SK-N-SH (cell line): Measurements from ENCODE around the gene PCDH1. TPM values are rescaled to one million over a fixed set of nuclear protein-coding genes. Genes with fewer than 3 reads are reported as not detected.

ENCODE experiments used
- CTCF ChIA-PET: fragments of 300-600, 350-600 bp; formaldehyde crosslinking; extraction: SDS; loops from one replicate; lab custom pipeline; 2021; lab: Yijun Ruan, JAX
- POLR2A ChIA-PET: fragments of 350-600 bp; sonication (Branson Sonifier 250); formaldehyde crosslinking; extraction: SDS; loops from one replicate; lab custom pipeline; 2020; ENCODE audit warnings: antibody characterized with exemption, inconsistent platforms; lab: Yijun Ruan, JAX
- DNase-seq: peaks from one replicate; pipeline ENCODE4 v3.0.0; 2012
- H2AFZ ChIP-seq: fragments of 200-600 bp; sonication (generic); 2 replicates; pipeline ENCODE4 v1.8.1; 2016; ENCODE audit warnings: antibody characterized with exemption, mild to moderate bottlenecking, low read depth
- H3F3A ChIP-seq: fragments of 200-600 bp; sonication (generic); replicated peaks from 2 replicates; pipeline ENCODE3; 2016; ENCODE audit warnings: antibody characterized with exemption, mild to moderate bottlenecking; ENCODE audit not compliant: insufficient read depth
- H3K27ac ChIP-seq, 2 experiments: fragments of 200-500 bp in 1 of 2; fragments of 200-600 bp in 1 of 2; sonication (Bioruptor generic) in 1 of 2; sonication (generic), shearing (Covaris generic) in 1 of 2; 2 replicates each; pipeline versions ENCODE4 v1.5.1 to v1.6.1; 2014 to 2016; ENCODE audit warnings: low read depth in 2 of 2, inconsistent platforms in 1 of 2, low read length in 1 of 2, mild to moderate bottlenecking in 1 of 2, mixed read lengths in 1 of 2
- H3K27me3 ChIP-seq: fragments of 200-600 bp; sonication (generic), shearing (Covaris generic); 2 replicates; pipeline ENCODE4 v1.6.1; 2016; ENCODE audit warnings: mixed run types; ENCODE audit not compliant: insufficient read depth
- H3K36me3 ChIP-seq, 2 experiments: fragments of 200-500 bp in 1 of 2; fragments of 200-600 bp in 1 of 2; sonication (Bioruptor generic) in 1 of 2; sonication (generic) in 1 of 2; replicated peaks in 1 of 2; 2 replicates each; pipeline versions ENCODE3 to v1.5.1; 2014 to 2016; ENCODE audit warnings: low read length in 1 of 2, mild to moderate bottlenecking in 1 of 2; ENCODE audit not compliant: insufficient read depth in 2 of 2, control insufficient read depth in 1 of 2
- H3K4me1 ChIP-seq, 2 experiments: fragments of 200-500 bp in 1 of 2; fragments of 200-600 bp in 1 of 2; sonication (Bioruptor generic) in 1 of 2; sonication (generic), shearing (Covaris generic) in 1 of 2; 2 replicates each; pipeline versions ENCODE4 v1.5.1 to v1.6.1; 2014 to 2016; ENCODE audit warnings: low read depth in 1 of 2, low read length in 1 of 2, mixed run types in 1 of 2; ENCODE audit not compliant: insufficient read depth in 2 of 2, control insufficient read depth in 1 of 2
- H3K4me2 ChIP-seq: fragments of 200-600 bp; sonication (generic), shearing (Covaris generic); 2 replicates; pipeline ENCODE4 v1.6.1; 2017; ENCODE audit warnings: mixed run types
- H3K4me3 ChIP-seq, 2 experiments: fragments of 200-500 bp in 1 of 2; fragments of 200-600 bp in 1 of 2; sonication (Bioruptor generic) in 1 of 2; sonication (generic), shearing (Covaris generic) in 1 of 2; 2 replicates each; pipeline versions ENCODE4 v1.5.1 to v1.8.1; 2014 to 2016; ENCODE audit warnings: low read depth in 2 of 2, inconsistent platforms in 1 of 2, low read length in 1 of 2, mild to moderate bottlenecking in 1 of 2, mixed read lengths in 1 of 2, moderate library complexity in 1 of 2
- H3K79me2 ChIP-seq: fragments of 200-600 bp; sonication (generic); 2 replicates; pipeline ENCODE4 v1.8.1; 2017; ENCODE audit warnings: mild to moderate bottlenecking; ENCODE audit not compliant: insufficient read depth
- H3K9ac ChIP-seq: fragments of 200-600 bp; sonication (generic); 2 replicates; pipeline ENCODE4 v1.6.1; 2017; ENCODE audit warnings: mixed run types
- H3K9me2 ChIP-seq: fragments of 200-600 bp; sonication (generic); 2 replicates; pipeline ENCODE4 v1.6.1; 2017; ENCODE audit warnings: mixed run types
- H3K9me3 ChIP-seq: fragments of 200-600 bp; sonication (generic); 2 replicates; pipeline ENCODE4 v1.6.1; 2017; ENCODE audit warnings: mixed run types, mild to moderate bottlenecking, moderate library complexity
- H4K20me1 ChIP-seq: fragments of 200-600 bp; sonication (generic); 2 replicates; pipeline ENCODE4 v1.6.1; 2017; ENCODE audit warnings: mild to moderate bottlenecking, mixed run types; ENCODE audit not compliant: insufficient read depth
- ELF1 ChIP-seq: IDR thresholded peaks from 2 replicates; pipeline ENCODE4 v1.4.0; 2012
- FOSL2 ChIP-seq: IDR thresholded peaks from 2 replicates; pipeline ENCODE4 v1.4.0; 2012; ENCODE audit warnings: low read depth, mild to moderate bottlenecking, moderate library complexity, borderline replicate concordance
- FOXJ3 ChIP-seq: sonication (generic); formaldehyde crosslinking; IDR thresholded peaks from 2 replicates; pipeline ENCODE4 v1.5.1; 2020; ENCODE audit warnings: mild to moderate bottlenecking, missing genetic modification reagents
- FOXM1 ChIP-seq: IDR thresholded peaks from 2 replicates; pipeline ENCODE4 v1.4.0; 2012; ENCODE audit warnings: low read depth, mild to moderate bottlenecking
- GABPA ChIP-seq: IDR thresholded peaks from 2 replicates; pipeline ENCODE4 v1.4.0; 2012; ENCODE audit warnings: low read depth, mild to moderate bottlenecking
- IRF3 ChIP-seq: fragments of 150-350 bp; IDR thresholded peaks from 2 replicates; pipeline ENCODE4 v1.6.1; 2016; ENCODE audit warnings: mild to moderate bottlenecking, low read depth, low read length
- JUND ChIP-seq: IDR thresholded peaks from 2 replicates; pipeline ENCODE4 v1.4.0; 2012
- MEF2A ChIP-seq: IDR thresholded peaks from 2 replicates; pipeline ENCODE4 v1.4.0; 2012; ENCODE audit warnings: low read depth, borderline replicate concordance
- MXI1 ChIP-seq: IDR thresholded peaks from 2 replicates; pipeline ENCODE4 v1.6.1; 2012; ENCODE audit warnings: mild to moderate bottlenecking, low read depth, low read length, improper control_type of control experiment
- NRF1 ChIP-seq: IDR thresholded peaks from 2 replicates; pipeline ENCODE4 v1.6.1; 2012; ENCODE audit warnings: low read depth, mild to moderate bottlenecking, low read length
- RAD21 ChIP-seq: IDR thresholded peaks from 2 replicates; pipeline ENCODE4 v1.6.1; 2012; ENCODE audit warnings: mild to moderate bottlenecking, low read length
- RCOR1 ChIP-seq: fragments of 150-350 bp; IDR thresholded peaks from 2 replicates; pipeline ENCODE4 v1.6.1; 2017; ENCODE audit warnings: antibody characterized with exemption, low read length
- RXRA ChIP-seq: IDR thresholded peaks from 2 replicates; pipeline ENCODE4 v1.4.0; 2012; ENCODE audit warnings: low read depth, mild to moderate bottlenecking, borderline replicate concordance
- SIN3A ChIP-seq: IDR thresholded peaks from 2 replicates; pipeline ENCODE4 v1.6.1; 2012; ENCODE audit warnings: low read depth, mild to moderate bottlenecking, low read length, moderate library complexity, borderline replicate concordance
- USF1 ChIP-seq: IDR thresholded peaks from 2 replicates; pipeline ENCODE4 v1.4.0; 2012; ENCODE audit warnings: low read depth, borderline replicate concordance
- USF2 ChIP-seq: fragments of 150-350 bp; IDR thresholded peaks from 2 replicates; pipeline ENCODE4 v1.6.1; 2017; ENCODE audit warnings: antibody characterized with exemption, low read length, low read depth, borderline replicate concordance
- YY1 ChIP-seq: IDR thresholded peaks from 2 replicates; pipeline ENCODE4 v1.4.0; 2012; ENCODE audit warnings: low read depth, mild to moderate bottlenecking
- ZBTB33 ChIP-seq: IDR thresholded peaks from 2 replicates; pipeline ENCODE4 v1.4.0; 2012; ENCODE audit warnings: low read depth, borderline replicate concordance
- WGBS: methylation state at CpG from one replicate; pipeline ENCODE4 v1.1.6; 2017; ENCODE audit warnings: low lambda C conversion rate; 5-methylcytosine and 5-hydroxymethylcytosine counted together
- polyA plus RNA-seq, 3 experiments: library from polyadenylated mRNA; depleted of rRNA; stranded (reverse); fragments of >200 nt; gene quantifications; 2 replicates each; pipeline ENCODE4 v1.2.3, GENCODE V29; 2012

The PCDH1 gene
- polyA plus RNA-seq, 1 of the 3 experiments (the other 2 are of a cell fraction): 0.08 TPM

- 14% methylated on average over 1 of the region's 1 CpG for WGBS
- H3K9me2 ChIP-seq: no peaks in the 10 kb centered on the region
- TF ChIP-seq FOXM1 (no peak), RCOR1 (no peak), RXRA (no peak), JUND (no peak), NRF1 (no peak), ZBTB33 (no peak), SIN3A (no peak), ELF1 (no peak), USF2 (no peak), MEF2A (no peak), FOSL2 (no peak), FOXJ3 (CRISPR knock-in tag) (no peak), RAD21 (no peak), USF1 (no peak), MXI1 (no peak), IRF3 (no peak), YY1 (no peak), GABPA (no peak)
- TF ChIP-seq, all 33 proteins: peak for 0
- H3K4me3 ChIP-seq: no peak overlapping the region
- no peak overlapping the region for H2AFZ ChIP-seq
- POLR2A ChIA-PET: no interaction called here
- no peaks in the 10 kb centered on the region for H3F3A ChIP-seq
- H3K4me1 ChIP-seq: peaks cover 0 to 16% of the 10 kb centered on the region in 2 experiments; a peak in 1 of 4 replicates
- H3K27me3 ChIP-seq: peaks cover 7% of the 10 kb centered on the region
- no peaks in the 10 kb centered on the region for H3K9me3 ChIP-seq
- no peak for DNase-seq
- H3K79me2 ChIP-seq: no peaks in the 10 kb centered on the region
- no peak overlapping the region for H3K4me2 ChIP-seq
- H3K36me3 ChIP-seq: no peaks in the 10 kb centered on the region
- CTCF ChIA-PET: interaction anchor here (1.4 to 6.0 kb wide), 7 partner anchors 8 to 215 kb away, joined by 3 to 30 read pairs (median 5); no protein-coding TSS in a partner anchor
- H3K9ac ChIP-seq: no peak overlapping the region
- no peaks in the 10 kb centered on the region for H4K20me1 ChIP-seq
- H3K27ac ChIP-seq: no peak overlapping the region
Measured at GRCh38 chr5:141906517-141906916, 28.3 kb upstream of the PCDH1 start.
